Endothelial cell of umbilical vein (primary cell): ENCODE data around the gene POU3F1.

Experiments
- CTCF ChIP-seq, 2 donors: IDR thresholded peaks; 1 replicate in 1 of 2; 2 replicates in 1 of 2; pipeline ENCODE4 v1.5.1; 2011; ENCODE audit warnings: low read length in 2 of 2, mild to moderate bottlenecking in 2 of 2, moderate library complexity in 2 of 2, control low read depth in 1 of 2, inconsistent platforms in 1 of 2, low read depth in 1 of 2; ENCODE audit not compliant: insufficient read depth in 1 of 2; ENCODE audit errors: extremely low read depth in 1 of 2
- EZH2 ChIP-seq: IDR thresholded peaks from 2 replicates; pipeline ENCODE4 v1.6.1; 2012; ENCODE audit warnings: borderline replicate concordance, low read depth, mild to moderate bottlenecking, moderate library complexity, low read length, inconsistent platforms; ENCODE audit not compliant: severe bottlenecking
- JUN ChIP-seq: IDR thresholded peaks from 2 replicates; pipeline ENCODE4 v1.6.1; 2011; ENCODE audit warnings: borderline replicate concordance, low read depth; ENCODE audit not compliant: insufficient read length, insufficient read depth
- MYC ChIP-seq: IDR thresholded peaks from one replicate; pipeline ENCODE4 v1.6.1; 2011; ENCODE audit warnings: mild to moderate bottlenecking, low read depth, low read length
- POLR2A ChIP-seq: IDR thresholded peaks from 2 replicates; pipeline ENCODE4 v1.6.1; 2012; ENCODE audit warnings: low read depth, mild to moderate bottlenecking, control low read depth, low read length
- POLR2AphosphoS5 ChIP-seq: IDR thresholded peaks from 2 replicates; pipeline ENCODE4 v1.6.1; 2012; ENCODE audit warnings: low read depth, mild to moderate bottlenecking, control low read depth, low read length, moderate library complexity; ENCODE audit not compliant: insufficient read depth

- TF ChIP-seq CTCF (IDR thresholded peaks at IDR 0.05; ENCODE audit: extremely low read depth in 1 of 2, insufficient read depth in 1 of 2, low read depth in 1 of 2, low read length in 2 of 2) (no peak), POLR2AphosphoS5 (no peak), JUN (no peak), POLR2A (no peak), EZH2 (no peak), MYC (no peak)
Measured at GRCh38 chr1:38043036-38043747, 3.4 kb downstream of the POU3F1 start.
